Measurements from ENCODE around the gene RPP30.
"Not testable (repeated sequence)": the region's sequence is repeated elsewhere in the genome, so short reads cannot be mapped to it uniquely, and the experiment has no call there.

Gene RPP30

DNA sequence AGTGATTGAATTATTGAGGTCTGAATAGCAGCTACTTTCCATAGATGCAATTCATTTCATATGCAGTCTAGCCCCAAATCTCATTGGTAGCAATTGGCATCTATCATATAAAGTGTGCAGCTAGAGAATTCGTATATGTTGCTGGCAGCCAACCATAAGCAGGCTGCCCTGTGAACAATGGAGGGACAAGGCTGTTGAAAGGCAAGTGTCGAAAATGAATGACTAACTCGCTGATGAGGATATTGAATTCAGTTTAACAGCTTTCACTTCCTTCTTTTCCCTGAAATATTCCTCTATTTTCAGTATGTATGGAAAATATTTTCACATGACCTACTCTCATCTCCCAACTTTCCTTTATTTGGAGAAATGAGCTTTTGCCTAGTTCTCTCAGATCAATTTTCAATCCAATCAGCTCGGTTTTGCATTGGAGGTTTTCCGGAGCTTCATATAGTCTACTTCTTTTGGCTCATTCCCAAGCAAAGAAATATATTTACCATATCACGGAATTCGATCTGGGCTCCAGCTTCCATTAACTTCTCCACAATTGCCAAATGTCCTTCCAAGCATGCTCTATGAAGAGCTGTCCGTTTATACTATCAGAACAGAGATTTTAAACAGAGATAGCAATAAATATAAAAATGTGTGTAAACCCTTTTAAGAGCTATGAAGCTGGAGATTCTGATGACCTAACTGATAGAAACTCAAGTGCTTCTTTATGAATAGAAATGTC is 45.6 kb downstream of the RPP30 start:
- no peak for DNase-seq (ENCODE audit: low spot score)

DNA sequence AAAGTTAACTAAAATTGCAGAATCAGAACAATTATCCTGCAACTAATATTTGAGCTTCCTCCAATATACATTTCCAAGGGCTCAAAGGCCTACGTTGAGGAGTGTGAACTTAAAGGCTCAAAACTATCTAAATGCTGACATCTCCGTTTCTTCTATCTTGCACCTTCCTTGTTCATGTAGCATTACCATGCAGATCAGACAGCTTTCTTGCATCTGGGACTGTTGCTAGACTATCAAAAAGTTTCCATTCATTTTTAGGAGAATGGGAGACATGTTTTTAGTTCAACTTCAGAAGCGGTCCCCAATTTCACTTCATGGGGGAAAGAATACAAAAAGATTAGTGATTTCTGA is 46.2 kb downstream of the RPP30 start:
- no peak for DNase-seq (ENCODE audit: low spot score)

DNA sequence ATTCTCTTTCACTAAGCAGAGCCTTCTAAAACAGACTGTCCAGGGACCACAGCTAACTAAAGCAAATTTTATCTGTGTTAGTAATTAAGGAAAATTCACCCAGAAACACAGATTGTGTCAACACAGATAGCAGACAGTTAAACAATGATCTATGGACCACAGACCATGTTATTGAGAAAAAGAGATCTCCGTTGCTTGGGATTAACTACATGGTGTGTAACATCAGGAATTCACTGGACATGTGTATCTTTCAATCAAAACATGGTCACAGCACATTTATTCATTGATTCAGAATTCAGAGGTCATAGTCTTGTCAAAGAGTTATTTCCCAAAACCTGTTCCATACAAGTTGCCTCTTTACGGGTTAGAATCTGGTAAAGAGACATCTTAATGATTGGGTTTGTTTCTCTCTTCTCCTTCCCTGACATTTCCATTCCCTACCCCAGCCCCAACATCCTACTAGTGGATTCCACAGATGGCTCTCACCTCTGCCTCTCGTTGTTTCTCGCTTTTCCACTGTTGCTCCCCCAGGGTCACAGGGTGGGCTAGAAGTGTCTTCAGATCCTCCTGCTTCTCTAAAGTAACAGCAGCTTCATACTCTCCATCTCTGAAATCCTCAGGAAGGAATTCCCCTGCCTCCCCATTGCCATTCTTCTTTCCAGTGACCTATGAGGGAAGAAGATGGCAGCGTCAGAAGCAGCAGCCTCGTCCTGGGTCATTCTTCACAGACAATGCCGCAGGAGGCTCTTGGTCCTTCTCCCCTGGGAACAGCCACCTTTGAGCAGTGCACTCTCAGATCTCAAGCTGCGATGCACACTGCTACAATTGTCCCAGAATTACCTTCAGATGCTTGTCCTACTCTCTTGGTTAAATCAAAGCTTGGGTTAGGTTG is 48.2 kb downstream of the RPP30 start:
- DNase-seq (ENCODE audit: low spot score) = no peak

DNA sequence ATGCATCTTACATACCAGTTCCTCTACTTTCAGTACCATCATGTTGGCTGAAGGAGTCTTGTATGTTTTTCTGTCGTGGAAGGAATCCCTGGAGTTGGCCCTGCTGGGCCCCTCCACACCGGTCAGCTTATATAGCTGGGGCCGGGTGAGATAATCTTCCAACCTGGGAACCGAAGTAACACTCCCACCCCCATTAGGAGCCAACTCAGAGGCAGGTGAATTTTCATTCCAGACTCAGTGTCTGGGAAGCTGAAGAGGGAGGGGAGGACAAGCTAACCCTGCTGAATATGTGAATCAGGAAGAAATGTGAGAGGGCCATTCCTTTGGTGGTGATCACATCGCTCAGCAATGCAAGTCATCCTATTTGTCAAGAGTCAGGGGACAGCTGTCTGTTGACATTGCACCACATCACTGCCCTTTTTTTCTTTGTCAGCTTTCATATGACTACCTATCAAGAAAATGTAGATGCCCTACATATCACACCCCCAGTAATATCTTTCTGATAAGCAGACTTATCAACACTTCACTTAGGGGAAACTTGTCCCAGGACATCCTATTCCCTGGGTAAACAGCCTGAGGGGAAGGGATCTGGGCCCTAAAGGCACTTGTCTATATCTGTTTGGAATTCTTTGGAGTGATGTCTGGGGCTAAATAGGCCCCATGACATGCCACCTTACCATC is 49.4 kb downstream of the RPP30 start, which contains the start of gene ANKRD1:
TSS of gene ANKRD1 (minus strand) at position 102 of the 681 bp plus-strand sequence. CDS start at position 42, 60 bp downstream.
- DNase-seq (ENCODE audit: low spot score) = no peak

DNA sequence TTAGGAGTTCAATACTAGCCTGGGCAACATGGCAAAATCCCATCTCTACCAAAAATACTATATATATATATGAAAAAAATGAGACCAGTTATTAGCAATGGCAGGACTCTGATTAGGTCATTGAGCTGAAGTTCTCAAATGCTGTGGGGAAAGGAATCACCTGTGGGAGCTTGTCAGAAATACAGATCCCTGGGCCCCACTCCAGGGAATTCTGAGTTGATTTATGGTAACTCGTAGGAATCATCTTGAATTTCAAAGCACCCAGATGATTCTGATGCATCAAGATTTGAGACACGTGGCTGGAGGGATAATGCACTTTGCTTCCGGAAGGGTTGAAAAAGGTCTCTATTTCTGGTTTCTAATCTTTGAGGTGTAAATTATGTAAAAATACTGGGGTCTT is 50.1 kb downstream of the RPP30 start:
- no peak for DNase-seq (ENCODE audit: low spot score)

DNA sequence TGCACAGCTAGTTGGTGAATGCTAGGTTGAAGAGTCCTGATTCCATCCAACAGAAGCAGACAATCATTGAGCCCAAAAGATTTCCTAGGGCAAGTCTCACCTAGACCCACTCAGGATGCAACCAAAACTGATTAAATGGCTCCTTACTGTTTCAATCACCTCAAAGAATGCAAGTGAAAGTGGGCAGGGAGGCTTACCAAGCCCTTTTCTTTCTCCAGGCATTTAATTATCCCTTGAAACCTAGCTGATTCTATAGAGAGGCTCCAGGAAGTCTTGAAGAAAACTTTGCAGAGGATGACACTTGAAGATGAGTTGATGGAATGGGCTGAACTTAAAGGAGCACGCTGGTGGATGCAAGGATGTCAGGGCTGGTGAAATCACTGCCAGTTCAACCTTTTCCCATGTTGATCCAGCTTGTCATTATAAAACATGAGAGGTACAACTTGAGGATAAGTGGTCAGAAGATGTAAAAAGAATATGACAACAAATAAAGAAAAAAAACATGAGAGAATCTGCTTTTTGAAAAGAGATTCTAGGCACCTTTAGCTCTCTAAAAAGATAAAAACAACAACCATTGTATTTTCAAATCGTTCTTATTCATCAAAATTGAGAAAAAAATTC is 51.4 kb downstream of the RPP30 start:
- DNase-seq (ENCODE audit: low spot score) = no peak

DNA sequence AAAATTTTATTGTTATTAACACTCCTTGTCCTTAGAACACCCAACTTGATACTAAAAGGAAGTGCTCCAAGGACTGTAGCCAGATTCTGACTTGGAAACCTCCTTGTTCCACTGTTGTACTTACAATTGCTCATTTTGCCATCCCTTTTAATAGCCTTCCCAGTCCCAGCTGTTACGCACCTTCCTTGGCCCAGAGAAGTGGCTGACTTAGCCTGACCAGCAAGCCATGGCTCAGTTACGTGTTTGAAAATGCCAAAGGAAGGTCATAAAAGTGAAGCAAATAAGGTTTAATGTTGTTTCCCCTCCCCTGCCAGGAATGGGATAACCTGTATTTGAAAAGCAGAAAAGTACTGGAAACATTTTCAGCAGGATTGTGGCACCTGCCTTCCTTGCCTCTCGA is 52.8 kb downstream of the RPP30 start:
- DNase-seq (ENCODE audit: low spot score) = no peak

DNA sequence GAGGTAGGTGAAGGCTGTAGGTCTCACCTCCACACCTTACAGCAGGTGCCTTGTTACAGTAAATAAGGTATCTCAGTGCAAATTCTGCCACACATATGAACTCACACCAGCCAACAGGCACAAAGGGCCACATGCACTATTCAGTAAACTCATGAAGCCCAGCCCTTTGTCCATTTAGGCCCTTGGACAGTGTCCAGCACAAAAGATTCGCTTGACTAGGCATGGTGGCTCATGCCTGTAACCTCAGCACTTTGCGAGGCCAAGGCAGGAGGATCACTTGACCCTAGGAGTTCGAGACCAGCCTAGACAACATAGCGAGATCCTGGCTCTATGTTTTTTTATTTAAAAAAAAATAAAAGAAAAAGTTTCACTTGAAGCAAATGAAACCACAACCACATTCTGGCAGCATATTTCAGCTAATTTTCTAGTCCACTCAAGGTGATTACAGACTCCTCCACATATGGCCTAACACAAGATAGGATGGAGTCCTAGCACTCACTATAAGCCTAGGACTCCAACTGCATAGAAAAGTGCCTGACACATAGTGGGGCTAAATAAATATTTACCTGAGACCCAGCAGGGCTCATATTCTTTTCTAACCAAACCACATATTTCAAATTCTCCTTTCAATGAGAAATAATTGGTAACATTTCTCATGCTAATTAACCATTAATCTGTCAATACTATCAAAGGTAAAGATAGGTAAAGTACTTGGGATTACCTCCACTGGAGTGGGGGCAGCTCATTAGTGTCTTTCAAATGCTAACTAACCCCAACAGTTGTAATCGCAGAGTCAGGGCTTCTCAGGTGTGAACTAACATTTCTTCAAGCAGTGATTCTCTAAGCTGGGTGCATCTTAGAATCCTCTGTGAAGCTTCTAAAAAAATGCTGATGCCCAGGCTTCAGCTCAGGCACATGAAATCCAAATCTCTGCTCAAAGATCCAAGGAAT is 53.6 kb downstream of the RPP30 start:
- DNase-seq (ENCODE audit: low spot score) = no peak

DNA sequence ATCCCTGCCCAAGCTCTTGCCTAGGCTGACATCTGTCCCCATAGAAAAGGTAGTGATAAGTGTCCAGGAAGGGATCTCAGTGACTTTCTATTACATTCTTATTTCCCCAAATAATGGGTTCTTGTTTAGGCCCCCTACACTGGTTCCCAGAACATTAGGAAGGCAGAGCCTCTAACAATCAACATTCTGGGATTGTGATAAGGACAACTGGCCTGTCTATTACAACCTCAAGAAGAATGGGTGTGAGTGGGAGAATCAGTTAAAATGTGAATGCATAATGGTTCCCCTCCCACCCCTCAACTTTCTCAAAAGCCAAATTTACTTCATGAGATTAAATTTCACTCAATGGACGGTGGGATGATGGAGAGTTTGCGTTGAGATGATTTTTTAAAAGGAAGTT is 55.5 kb downstream of the RPP30 start:
- no peak for DNase-seq (ENCODE audit: low spot score)

DNA sequence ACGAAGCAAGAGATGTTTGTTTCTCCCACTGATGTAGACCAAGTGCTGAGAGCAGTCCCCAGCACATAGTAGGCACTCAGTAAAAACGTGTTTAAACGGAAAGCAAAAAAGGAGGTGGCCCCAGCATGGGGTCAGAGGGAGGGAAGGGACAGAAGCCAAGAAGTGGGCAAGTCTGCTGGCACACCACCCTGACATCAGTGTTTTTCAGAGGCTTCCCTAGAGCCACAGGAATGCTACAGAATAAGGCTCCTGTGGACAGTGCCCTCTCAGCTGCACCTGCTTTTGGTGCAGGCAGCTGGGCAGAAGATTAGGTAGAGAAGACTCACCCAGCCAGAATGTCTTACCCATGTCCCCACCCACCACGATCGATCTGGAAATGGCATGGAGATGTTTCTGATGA is 57.4 kb downstream of the RPP30 start:
- no peak for DNase-seq (ENCODE audit: low spot score)

DNA sequence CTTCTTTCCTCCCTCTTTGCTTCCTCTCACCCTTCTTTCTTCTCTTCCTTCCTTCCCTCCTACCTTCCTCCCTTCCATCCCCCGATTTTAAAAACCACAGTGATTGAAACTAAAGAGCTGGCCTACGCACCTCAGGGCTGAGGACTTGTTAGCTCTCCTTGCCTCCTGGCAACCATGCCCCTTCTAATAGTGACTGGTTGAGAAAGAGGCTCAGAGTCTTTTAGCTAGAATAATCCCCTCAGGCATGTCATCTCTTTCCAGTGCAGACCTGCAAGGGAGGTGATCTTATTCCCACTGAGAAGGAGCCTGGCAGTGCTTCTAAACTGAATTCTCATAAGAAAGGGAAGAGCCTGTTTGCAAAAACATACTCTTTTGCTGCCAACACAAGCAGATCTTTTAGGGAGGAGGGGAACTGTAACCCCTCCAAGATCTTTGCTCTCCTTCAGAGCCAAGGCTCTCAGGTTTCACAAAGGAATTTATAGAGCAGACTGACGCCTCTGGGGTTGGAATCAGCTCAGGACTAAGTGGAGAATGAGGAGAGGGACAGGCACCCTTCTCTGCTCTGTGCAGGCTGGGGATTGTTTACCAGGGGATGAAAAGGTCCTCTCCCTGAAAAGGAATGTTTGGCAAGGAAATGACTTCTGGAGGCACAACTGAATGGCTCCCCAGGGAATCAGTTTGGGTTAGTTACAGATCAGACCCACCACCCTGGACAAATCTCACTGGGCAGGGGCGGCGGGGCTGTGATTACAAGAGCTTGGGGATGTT is 58.5 kb downstream of the RPP30 start:
- no peak for DNase-seq (ENCODE audit: low spot score)

DNA sequence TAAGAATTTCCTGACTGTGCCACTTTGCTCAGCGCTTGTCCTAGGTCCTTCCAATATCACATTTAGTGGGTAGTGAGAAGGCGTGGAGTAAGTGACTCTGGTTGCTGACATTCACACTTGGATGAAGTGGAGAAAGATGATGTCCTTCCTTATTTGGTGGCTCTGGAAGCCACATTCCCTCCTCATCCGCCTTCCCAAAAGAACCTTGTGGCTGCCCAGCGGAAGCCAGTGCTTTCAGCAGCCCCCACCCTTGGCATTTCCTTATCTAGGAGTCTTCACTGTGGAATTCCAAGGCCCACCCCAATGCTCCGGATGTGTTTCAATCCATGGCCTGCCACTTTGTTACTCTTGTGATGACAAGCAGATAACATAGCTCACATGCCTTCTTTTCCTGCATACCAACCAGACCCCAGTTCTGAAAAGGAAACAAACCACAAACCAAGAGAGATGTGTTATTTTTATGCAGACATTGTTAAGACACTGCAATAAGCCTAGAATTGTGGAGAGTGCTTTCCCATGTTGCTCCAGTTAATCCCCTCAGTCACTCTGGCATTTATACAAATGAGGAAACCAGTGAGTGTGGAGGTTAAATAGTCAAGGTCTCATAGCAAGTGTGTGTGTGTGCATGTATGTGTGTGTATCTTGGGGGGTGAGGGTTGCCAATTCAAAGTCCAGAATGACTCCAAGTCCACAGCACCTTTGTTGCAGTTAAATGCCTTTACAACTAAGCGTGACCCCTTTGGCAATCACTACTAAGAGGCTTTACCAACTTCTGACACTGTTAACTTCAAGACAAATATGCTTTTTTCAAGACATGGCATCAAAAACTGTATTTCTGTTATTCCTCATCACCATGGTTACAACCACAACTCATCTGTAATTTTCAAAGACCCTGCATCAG is 59.4 kb downstream of the RPP30 start:
- DNase-seq (ENCODE audit: low spot score) = no peak

DNA sequence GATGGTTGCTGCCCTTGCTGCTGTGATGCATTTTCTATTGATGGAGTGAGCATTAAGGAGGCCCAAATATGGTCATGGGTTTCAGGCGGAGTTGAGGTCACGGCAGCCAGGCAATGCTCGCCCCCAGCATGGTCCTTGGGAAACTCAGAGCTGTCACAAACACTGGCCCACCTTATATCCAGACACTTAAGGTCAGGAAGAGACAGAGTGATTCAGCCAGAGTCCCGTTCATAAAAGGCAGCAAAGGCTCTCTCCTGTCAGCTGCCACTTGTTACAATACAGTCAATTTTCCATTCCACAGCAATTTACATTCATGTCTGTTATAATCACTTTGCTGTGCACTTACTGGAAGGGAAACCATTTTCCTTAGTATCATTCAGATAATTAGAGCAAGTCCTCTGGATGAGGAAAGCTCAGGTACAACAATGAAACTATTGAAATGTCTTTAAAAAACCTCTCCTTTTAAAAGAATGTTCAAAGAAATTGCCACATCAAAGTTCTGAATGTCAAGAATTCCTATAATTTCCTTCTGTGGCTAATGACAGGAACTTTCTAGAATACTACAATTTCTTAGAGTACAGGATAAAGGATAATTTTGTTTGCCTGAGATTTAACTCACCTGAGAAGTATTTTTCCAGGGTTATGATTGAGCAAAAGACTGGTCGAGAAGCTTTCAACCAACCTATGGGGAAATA is 64.0 kb downstream of the RPP30 start:
- no peak for DNase-seq (ENCODE audit: low spot score)

DNA sequence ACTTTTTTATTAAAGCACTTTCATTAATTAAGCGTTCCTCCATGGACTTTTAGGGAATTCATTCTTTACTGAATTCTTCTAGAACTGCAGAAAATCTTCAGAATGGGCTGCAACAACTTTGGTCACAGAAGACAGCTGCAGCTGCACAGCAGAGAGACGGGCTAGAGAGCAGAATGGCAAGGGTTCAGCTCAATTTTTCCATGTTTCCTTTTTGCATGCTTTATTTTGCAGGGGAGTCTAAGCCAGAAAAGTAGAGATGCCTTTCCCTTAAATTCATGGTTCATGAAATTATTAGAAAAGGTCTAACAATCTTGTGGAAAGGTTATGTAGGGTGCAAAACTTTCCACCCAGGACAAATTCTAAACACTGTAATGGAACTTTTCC is 64.5 kb downstream of the RPP30 start:
- DNase-seq (ENCODE audit: low spot score) = no peak

DNA sequence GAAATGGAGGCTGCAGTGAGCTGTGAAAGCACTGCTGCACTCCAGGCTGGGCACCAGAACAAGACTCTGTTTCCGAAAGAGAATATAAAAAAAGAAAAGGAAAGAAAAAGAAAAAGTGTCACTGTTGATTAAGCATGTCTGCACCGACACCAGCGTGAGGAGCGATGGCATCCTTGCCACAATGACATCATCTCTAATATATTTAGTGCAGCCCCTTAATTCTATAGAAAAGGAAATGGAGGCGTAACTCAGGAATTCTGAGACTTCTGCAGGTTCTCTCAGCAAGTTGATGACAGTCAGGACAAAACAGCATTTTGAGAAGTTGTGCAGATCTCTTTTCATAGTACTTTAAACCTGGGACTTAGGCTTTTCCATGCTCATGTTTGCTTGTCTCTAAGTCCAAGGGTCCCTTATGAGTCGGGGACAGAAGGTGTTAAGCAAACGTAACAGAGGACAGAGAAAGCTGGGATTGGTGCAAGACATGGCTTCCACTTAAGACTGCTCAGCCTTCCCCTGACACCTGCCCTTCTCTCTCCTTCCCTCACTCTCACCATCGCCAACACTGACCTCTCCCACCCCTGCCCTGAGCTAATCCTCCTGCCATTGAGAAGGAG is 66.0 kb downstream of the RPP30 start:
- DNase-seq (ENCODE audit: low spot score) = no peak

DNA sequence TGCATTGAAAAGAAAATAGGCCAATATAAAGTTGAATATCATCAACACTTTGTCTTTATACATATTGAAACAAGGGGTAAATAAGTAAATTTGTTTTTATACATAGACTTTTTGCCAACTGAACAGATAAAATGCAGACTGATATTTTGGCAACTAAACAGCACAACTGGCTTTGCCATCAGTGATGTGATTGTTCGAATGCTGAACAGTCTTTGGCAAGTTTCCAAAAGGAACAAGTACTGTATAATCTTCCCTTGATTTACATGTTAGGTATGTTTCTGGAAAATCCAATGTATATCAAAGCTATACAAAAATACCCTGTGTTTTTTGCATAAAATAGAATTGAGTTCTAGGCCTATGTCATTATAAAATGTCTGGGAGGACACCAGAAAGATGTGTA is 67.3 kb downstream of the RPP30 start:
- DNase-seq (ENCODE audit: low spot score) = no peak

DNA sequence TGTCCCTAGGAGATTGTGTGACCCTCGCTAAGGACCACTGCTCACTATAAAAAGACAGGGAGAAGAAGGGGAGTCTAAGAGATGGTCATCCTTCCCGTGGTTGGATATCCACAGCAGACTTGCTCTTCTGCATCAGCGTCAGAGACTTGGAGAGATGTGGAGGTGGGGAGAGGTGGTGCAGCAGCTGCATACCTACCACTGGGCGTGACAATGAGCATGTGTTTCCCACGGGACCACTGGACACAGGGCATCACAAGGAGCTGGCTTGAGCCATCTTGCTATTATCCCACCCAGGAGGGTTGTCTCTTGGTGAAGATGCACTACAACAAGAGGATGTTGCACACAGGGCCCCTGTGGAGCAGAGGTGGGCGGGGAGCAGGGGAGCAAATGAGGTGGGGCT is 67.9 kb downstream of the RPP30 start:
- DNase-seq (ENCODE audit: low spot score) = no peak

DNA sequence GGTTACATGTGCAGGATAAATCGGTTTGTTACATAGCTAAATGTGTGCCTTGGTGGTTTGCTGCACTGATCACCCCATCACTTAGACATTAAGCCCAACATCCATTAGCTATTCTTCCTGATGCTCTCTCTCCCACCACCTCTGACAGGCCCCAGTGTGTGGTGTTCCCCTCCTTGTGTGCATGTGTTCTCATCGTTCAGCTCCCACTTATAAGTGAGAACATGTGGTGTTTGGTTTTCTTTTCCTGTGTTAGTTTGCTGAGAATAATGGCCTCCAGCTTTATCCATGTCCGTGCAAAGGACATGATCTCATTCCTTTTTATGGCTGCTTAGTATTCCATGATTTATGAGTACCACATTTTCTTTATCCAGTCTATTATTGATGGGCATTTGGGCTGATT is 71.2 kb downstream of the RPP30 start:
- DNase-seq (ENCODE audit: low spot score) = not testable (repeated sequence)

Measured in cerebellar cortex (tissue), 1 donor.